MG63 (cell line): ENCODE results near the gene CLEC16A. TPM values are rescaled to one million over a fixed set of nuclear protein-coding genes. Genes with fewer than 3 reads are reported as not detected.

Experiments used
- DNase-seq: peaks from one replicate; pipeline ENCODE4 v3.0.0-alpha.2; 2020
- H3K27me3 ChIP-seq: fragments of 250-450 bp; sonication (Bioruptor Pico); 2 replicates; pipeline ENCODE4 v1.5.1; 2020; ENCODE audit warnings: mild to moderate bottlenecking, moderate library complexity
- H3K36me3 ChIP-seq: fragments of 250-450 bp; sonication (Bioruptor Pico); 2 replicates; pipeline ENCODE4 v1.5.1; 2020; ENCODE audit warnings: mild to moderate bottlenecking, moderate library complexity
- H3K4me3 ChIP-seq: fragments of 250-450 bp; sonication (Bioruptor Pico); 2 replicates; pipeline ENCODE4 v1.5.1; 2020; ENCODE audit warnings: mild to moderate bottlenecking, moderate library complexity
- H3K9me3 ChIP-seq: fragments of 250-450 bp; sonication (Bioruptor Pico); 2 replicates; pipeline ENCODE4 v1.5.1; 2020; ENCODE audit warnings: mild to moderate bottlenecking, moderate library complexity
- total RNA-seq: library from RNA; depleted of rRNA; stranded (reverse); fragments of >200 nt; shearing (Covaris generic); gene quantifications from 2 replicates; pipeline ENCODE4 v1.2.3, GENCODE V29; 2014; ENCODE audit warnings: low replicate concordance

CLEC16A gene
- total RNA-seq, 1 experiment from 2014 or later, result 11.5 TPM

GRCh38 chr16:11155284-11155806 is 211.0 kb downstream of the CLEC16A start:
- H3K4me3 ChIP-seq, result no peak overlapping the region
- peaks cover 2% of the 10 kb centered on the region for H3K9me3 ChIP-seq
- H3K36me3 ChIP-seq, result no peaks in the 10 kb centered on the region
- DNase-seq, result no peak
- H3K27me3 ChIP-seq, result no peaks in the 10 kb centered on the region

DNA sequence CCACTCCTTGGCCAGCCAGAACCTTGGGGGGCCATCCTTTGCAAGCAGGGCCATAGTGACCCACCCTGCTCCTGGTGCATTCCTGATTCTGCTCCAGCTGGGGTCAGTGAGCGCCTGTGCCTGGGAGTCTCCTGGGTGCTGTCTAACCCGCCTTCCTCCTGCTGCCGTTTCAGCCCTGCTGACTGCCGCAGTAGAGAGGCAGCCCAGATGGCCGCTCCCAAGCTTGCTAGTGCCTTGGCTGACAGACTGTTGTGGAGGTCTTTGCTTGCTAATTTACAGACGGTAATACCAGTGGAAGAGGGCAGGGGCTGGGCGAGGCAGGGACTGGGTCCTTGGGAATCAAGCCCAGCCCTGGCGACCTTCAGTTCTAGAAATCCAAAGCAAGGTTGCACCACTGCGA is 212.0 kb downstream of the CLEC16A start:
- H3K9me3 ChIP-seq, result peaks cover 6% of the 10 kb centered on the region
- H3K4me3 ChIP-seq, result no peak overlapping the region
- DNase-seq, result no peak
- no peaks in the 10 kb centered on the region for H3K27me3 ChIP-seq
- H3K36me3 ChIP-seq, result no peaks in the 10 kb centered on the region

GRCh38 chr16:11157143-11157542 is 212.8 kb downstream of the CLEC16A start:
- Histone ChIP-seq H3K36me3 (no peaks in the 10 kb centered on the region), H3K4me3 (no peak overlapping the region), H3K27me3 (no peaks in the 10 kb centered on the region), H3K9me3 (peaks cover 6% of the 10 kb centered on the region)
- DNase-seq, result no peak

GRCh38 chr16:11158018-11158417 is 213.7 kb downstream of the CLEC16A start:
- no peaks in the 10 kb centered on the region for H3K27me3 ChIP-seq
- no peaks in the 10 kb centered on the region for H3K36me3 ChIP-seq
- peaks cover 6% of the 10 kb centered on the region for H3K9me3 ChIP-seq
- H3K4me3 ChIP-seq, result no peak overlapping the region
- DNase-seq, result no peak

DNA sequence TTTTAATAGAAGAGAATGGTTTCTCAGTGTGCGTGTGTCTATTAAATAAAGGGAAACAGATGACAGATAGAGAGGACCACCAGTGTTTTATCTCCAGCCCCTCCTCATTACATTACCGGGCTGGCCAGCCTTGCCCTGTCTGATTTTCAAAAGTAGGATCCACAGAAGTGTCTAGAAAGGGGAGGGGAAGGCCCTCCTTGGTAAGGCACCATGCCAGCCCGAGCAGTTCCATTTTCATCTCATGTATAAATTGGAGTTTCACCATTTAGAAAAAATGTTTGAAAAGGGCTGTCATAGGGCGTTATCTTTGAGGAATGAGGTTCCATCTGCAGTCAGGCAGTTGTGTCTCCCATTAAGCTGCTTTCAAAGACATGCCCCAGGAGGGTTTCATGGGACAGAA is 214.9 kb downstream of the CLEC16A start:
- Histone ChIP-seq H3K36me3 (no peaks in the 10 kb centered on the region), H3K27me3 (no peaks in the 10 kb centered on the region), H3K4me3 (no peak overlapping the region), H3K9me3 (peaks cover 6% of the 10 kb centered on the region)
- DNase-seq, result no peak

- Histone ChIP-seq H3K9me3 (peaks cover 6% of the 10 kb centered on the region), H3K27me3 (no peaks in the 10 kb centered on the region), H3K36me3 (no peaks in the 10 kb centered on the region), H3K4me3 (no peak overlapping the region)
- DNase-seq, result no peak
These were observed 216.3 kb downstream of the CLEC16A start for GRCh38 chr16:11160676-11161115.

GRCh38 chr16:11161439-11161838 is 217.1 kb downstream of the CLEC16A start:
- Histone ChIP-seq H3K27me3 (no peaks in the 10 kb centered on the region), H3K36me3 (no peaks in the 10 kb centered on the region), H3K4me3 (no peak overlapping the region), H3K9me3 (peaks cover 6% of the 10 kb centered on the region)
- DNase-seq, result no peak

- no peaks in the 10 kb centered on the region for H3K27me3 ChIP-seq
- no peak for DNase-seq
- no peaks in the 10 kb centered on the region; the same call in 1 of the 2 replicates for H3K36me3 ChIP-seq
- no peak overlapping the region for H3K4me3 ChIP-seq
- H3K9me3 ChIP-seq, result peaks cover 6% of the 10 kb centered on the region
These were observed 217.6 kb downstream of the CLEC16A start for GRCh38 chr16:11161974-11162373.

- Histone ChIP-seq H3K9me3 (peaks cover 6% of the 10 kb centered on the region), H3K4me3 (no peak overlapping the region), H3K27me3 (no peaks in the 10 kb centered on the region), H3K36me3 (no peaks in the 10 kb centered on the region; the same call in 1 of the 2 replicates)
- no peak for DNase-seq
These were observed 218.4 kb downstream of the CLEC16A start for GRCh38 chr16:11162586-11163268.

- no peaks in the 10 kb centered on the region for H3K27me3 ChIP-seq
- H3K36me3 ChIP-seq, result no peaks in the 10 kb centered on the region; the same call in 1 of the 2 replicates
- DNase-seq, result no peak
- H3K9me3 ChIP-seq, result peaks cover 6% of the 10 kb centered on the region
- no peak overlapping the region for H3K4me3 ChIP-seq
These were observed 219.4 kb downstream of the CLEC16A start for GRCh38 chr16:11163761-11164261.

DNA sequence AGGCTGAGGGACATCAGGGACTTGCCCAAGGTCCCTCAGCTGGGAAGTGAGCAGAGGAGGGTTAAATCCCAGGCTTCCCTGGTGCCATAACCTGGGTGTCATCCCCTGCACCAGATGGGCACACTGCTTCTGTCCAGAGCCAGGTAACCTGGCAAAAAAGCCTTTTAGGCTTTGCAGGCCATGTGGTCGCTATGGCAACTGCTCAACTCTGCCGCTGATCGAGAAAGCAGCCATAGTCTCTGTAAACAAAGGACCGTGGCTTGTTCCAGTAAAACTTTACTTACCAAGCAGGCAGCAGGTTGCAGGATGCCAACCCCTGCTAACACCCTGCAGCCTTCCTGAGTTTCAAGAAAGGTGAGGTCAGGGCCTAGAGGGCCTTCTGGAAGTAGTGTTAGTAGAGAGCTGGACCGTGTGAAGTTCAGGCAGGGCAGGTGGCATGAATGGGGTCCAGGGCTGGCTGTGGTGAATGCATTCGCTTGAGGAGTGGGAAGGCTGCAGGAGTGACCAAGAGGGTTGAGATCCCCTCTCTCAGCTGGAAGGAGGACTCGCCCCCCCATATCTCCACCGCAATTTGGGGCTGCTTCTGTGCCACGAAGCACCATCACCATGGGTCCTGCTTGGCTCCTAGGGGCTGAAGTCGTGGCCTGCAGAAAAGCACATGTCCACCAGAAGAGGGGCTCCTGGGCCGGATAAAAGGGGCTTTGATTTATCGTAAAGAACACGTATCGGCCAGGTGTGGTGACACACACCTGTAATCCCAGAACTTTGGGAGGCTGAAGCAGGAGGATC is 220.3 kb downstream of the CLEC16A start:
- Histone ChIP-seq H3K36me3 (no peaks in the 10 kb centered on the region; the same call in 1 of the 2 replicates), H3K4me3 (no peak overlapping the region), H3K27me3 (no peaks in the 10 kb centered on the region), H3K9me3 (peaks cover 6% of the 10 kb centered on the region)
- no peak for DNase-seq

DNA sequence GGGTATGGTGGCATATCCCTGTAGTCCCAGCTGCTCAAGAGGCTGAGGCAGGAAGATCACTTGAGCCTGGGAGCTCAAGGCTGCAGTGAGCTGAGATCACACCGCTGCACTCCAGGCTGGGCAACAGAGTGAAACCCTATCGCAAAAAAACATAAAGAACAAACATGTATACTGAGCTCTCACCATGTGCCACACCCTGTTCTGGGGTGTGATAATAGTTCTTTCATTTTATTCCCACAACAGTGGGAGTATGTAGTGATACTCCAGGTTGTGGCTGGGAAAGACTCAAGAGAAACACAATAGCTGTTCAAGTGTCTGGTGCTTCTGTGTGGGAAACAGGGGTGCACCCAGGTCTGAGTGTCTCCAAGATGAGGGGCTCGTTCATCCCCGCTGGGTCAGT is 221.0 kb downstream of the CLEC16A start:
- H3K9me3 ChIP-seq, result peaks cover 4% of the 10 kb centered on the region
- DNase-seq, result no peak
- H3K27me3 ChIP-seq, result no peaks in the 10 kb centered on the region
- no peak overlapping the region for H3K4me3 ChIP-seq
- H3K36me3 ChIP-seq, result no peaks in the 10 kb centered on the region; the same call in 1 of the 2 replicates

DNA sequence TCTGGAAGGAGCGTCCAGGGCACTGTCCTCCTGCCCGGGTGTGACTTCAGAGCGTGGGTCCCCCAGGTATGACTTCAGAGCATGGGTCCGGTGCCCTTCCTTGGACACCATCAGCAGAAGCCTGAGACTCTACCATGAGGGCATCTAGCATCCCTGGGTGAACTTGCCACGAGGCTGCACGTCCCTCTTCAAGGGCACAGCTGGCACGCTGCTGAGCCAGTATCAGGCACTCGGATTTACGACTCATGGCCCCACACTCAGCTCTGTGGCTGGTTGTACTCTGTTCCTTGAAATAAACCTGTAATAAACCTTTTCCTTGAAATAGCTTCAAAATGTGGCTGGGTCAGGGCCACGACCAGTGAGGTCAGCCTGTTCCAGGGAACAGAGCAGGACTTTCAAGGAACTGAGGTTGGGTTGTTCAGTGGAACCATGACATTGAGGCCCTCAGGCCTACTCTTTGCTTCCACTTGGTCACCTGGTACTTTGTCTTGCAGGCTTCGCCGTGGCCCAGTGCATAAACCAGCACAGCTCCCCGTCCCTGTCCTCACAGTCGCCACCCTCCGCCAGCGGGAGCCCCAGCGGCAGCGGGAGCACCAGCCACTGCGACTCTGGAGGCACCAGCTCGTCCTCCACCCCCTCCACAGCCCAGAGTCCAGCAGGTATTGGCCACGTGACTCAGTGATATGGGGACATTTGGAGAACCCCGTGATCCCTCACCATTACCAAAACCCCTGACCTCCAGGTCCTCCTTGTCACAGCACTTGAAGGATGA is 221.7 kb downstream of the CLEC16A start:
- no peaks in the 10 kb centered on the region; the same call in 1 of the 2 replicates for H3K36me3 ChIP-seq
- DNase-seq, result no peak
- no peaks in the 10 kb centered on the region for H3K9me3 ChIP-seq
- H3K4me3 ChIP-seq, result no peak overlapping the region
- H3K27me3 ChIP-seq, result no peaks in the 10 kb centered on the region

DNA sequence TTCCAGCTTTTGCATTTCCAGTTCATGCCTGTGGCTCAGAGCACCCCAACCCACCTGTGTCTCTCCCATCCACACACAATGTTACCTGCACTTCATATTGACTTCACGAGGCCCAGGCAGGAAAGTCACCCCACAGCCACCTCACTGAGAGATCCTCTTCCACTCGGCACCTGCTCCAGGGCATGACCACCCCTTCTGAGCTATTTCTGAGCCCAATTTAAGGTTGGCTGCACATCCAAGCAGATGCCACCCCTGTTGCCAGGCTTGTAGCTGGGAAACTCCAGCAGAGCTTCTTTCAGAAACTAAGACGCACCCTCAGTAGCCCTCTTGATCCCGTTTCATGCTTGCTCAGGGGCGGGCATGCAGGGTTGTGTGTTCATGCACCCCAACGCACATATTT is 223.2 kb downstream of the CLEC16A start:
- no peak for DNase-seq
- peaks cover 9% of the 10 kb centered on the region for H3K36me3 ChIP-seq
- H3K9me3 ChIP-seq, result no peaks in the 10 kb centered on the region
- no peaks in the 10 kb centered on the region for H3K27me3 ChIP-seq
- H3K4me3 ChIP-seq, result no peak overlapping the region

GRCh38 chr16:11168386-11169051 is 224.2 kb downstream of the CLEC16A start:
- no peaks in the 10 kb centered on the region for H3K9me3 ChIP-seq
- H3K4me3 ChIP-seq, result no peak overlapping the region
- H3K27me3 ChIP-seq, result no peaks in the 10 kb centered on the region
- H3K36me3 ChIP-seq, result peaks cover 9% of the 10 kb centered on the region
- DNase-seq, result peak; percentile 57

DNA sequence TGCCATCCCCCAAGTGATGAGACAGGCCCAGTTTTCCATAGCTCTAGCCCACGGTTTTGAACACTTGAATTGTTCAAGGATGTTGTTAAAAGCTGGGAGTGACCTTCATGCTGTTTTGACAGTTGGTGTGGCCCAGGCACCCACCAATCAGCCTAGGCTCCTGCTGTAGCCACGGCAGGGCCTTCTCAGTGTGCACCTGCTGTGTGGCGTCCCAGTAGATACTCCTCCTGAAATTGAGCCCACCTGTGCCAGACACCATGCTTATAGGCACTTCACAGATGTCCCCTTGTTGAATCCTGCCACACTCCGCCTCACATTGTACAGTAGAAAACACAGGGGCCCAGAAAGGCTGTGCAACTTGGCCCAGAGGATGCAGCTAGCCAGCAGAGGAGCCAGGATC is 225.3 kb downstream of the CLEC16A start:
- no peak overlapping the region for H3K4me3 ChIP-seq
- no peaks in the 10 kb centered on the region for H3K9me3 ChIP-seq
- peaks cover 9% of the 10 kb centered on the region for H3K36me3 ChIP-seq
- no peak for DNase-seq
- no peaks in the 10 kb centered on the region for H3K27me3 ChIP-seq
